Keratinocyte (primary cell): Measurements from ENCODE around the gene BFSP2. TPM values are rescaled to one million over a fixed set of nuclear protein-coding genes. Genes with fewer than 3 reads are reported as not detected.
"Not testable (repeated sequence)": the region's sequence is repeated elsewhere in the genome, so short reads cannot be mapped to it uniquely, and the experiment has no call there.

Source experiments
- DNase-seq: peaks from one replicate; pipeline ENCODE4 v3.0.0-alpha.2; 2011; ENCODE audit warnings: low read depth, missing footprints, low spot score
- FAIRE-seq: peaks from 2 replicates; lab custom pipeline; 2011; peaks lifted over from hg19 to GRCh38; lab: Jason Lieb, UNC
- H2AFZ ChIP-seq: 2 replicates; pipeline ENCODE4 v1.6.0; 2012; ENCODE audit warnings: low read length, control low read depth, inconsistent platforms; ENCODE audit not compliant: control insufficient read depth
- H3K27ac ChIP-seq: 2 replicates; pipeline ENCODE4 v1.5.1; 2011; ENCODE audit warnings: low read length; ENCODE audit not compliant: control insufficient read depth, insufficient read depth
- H3K27me3 ChIP-seq: 3 replicates; pipeline ENCODE4 v1.6.0; 2011; ENCODE audit warnings: low read length; ENCODE audit not compliant: control insufficient read depth, insufficient read depth; ENCODE audit errors: extremely low read depth
- H3K36me3 ChIP-seq, 2 experiments: 2 replicates in 1 of 2; 3 replicates in 1 of 2; pipeline ENCODE4 v1.5.1; 2011; ENCODE audit warnings: low read length in 2 of 2, mild to moderate bottlenecking in 1 of 2; ENCODE audit not compliant: control insufficient read depth in 2 of 2, insufficient read depth in 2 of 2; ENCODE audit errors: extremely low read depth in 1 of 2
- H3K4me1 ChIP-seq: 3 replicates; pipeline ENCODE4 v1.5.1; 2011; ENCODE audit warnings: low read length; ENCODE audit not compliant: control insufficient read depth, insufficient read depth; ENCODE audit errors: extremely low read depth
- H3K4me2 ChIP-seq: 3 replicates; pipeline ENCODE4 v1.6.0; 2011; ENCODE audit warnings: low read depth, low read length; ENCODE audit not compliant: control insufficient read depth, insufficient read depth; ENCODE audit errors: extremely low read depth
- H3K4me3 ChIP-seq, 3 experiments: fragments of 200-600 bp in 1 of 3; sonication (generic) in 1 of 3; 2 replicates in 2 of 3; 3 replicates in 1 of 3; pipeline ENCODE4 v1.5.1; 2011 to 2016; ENCODE audit warnings: low read length in 3 of 3, mild to moderate bottlenecking in 3 of 3, control low read depth in 2 of 3, inconsistent platforms in 1 of 3, low read depth in 1 of 3, mixed read lengths in 1 of 3, mixed run types in 1 of 3, moderate library complexity in 1 of 3; ENCODE audit not compliant: control insufficient read depth in 2 of 3, insufficient read depth in 2 of 3; ENCODE audit errors: extremely low read depth in 1 of 3
- H3K79me2 ChIP-seq: 2 replicates; pipeline ENCODE4 v1.6.0; 2012; ENCODE audit warnings: low read length; ENCODE audit not compliant: control insufficient read depth, insufficient read depth
- H3K9ac ChIP-seq: 3 replicates; pipeline ENCODE4 v1.6.0; 2011; ENCODE audit warnings: low read length; ENCODE audit not compliant: control insufficient read depth, insufficient read depth; ENCODE audit errors: extremely low read depth
- H3K9me1 ChIP-seq: 3 replicates; pipeline ENCODE4 v1.6.0; 2011; ENCODE audit warnings: low read length; ENCODE audit not compliant: control insufficient read depth, insufficient read depth; ENCODE audit errors: extremely low read depth
- H3K9me3 ChIP-seq: 2 replicates; pipeline ENCODE4 v1.5.1; 2012; ENCODE audit warnings: low read depth, low read length; ENCODE audit not compliant: control insufficient read depth
- H4K20me1 ChIP-seq: 3 replicates; pipeline ENCODE4 v1.6.0; 2011; ENCODE audit warnings: low read length; ENCODE audit not compliant: control insufficient read depth, insufficient read depth; ENCODE audit errors: extremely low read depth
- EZH2 ChIP-seq: IDR thresholded peaks from one replicate; pipeline ENCODE4 v1.6.1; 2012; ENCODE audit warnings: inconsistent platforms, mild to moderate bottlenecking, low read length, moderate library complexity
- dilution Hi-C: fragments of 300-500 bp; cut with MboI; formaldehyde crosslinking; loops from one replicate; pipeline ENCODE4 v1.7.0; 2020; ENCODE audit warnings: low sequenced_read_pairs; ENCODE audit not compliant: extremely low pct_ligation_motif_present
- polyA plus RNA-seq, 5 experiments: library from polyadenylated mRNA; depleted of rRNA in 3 of 5; stranded (reverse) in 3 of 5; stranded (forward) in 1 of 5; unstranded in 1 of 5; fragments of >200 nt; gene quantifications; 1 replicate in 1 of 5; 2 replicates in 3 of 5; 3 replicates in 1 of 5; pipeline versions ENCODE4 v1.2.1 to v1.2.3, GENCODE V29; 2011 to 2012; ENCODE audit warnings: missing spikeins in 2 of 5, low read depth in 1 of 5, low replicate concordance in 1 of 5
- TF ChIP-seq, protein P1 (sequence below), 3 experiments: IDR thresholded peaks in 1 of 3; conservative IDR thresholded peaks in 1 of 3; optimal IDR thresholded peaks in 1 of 3; 2 replicates in 2 of 3; 3 replicates in 1 of 3; pipeline versions ENCODE3 to v1.5.1; 2011; ENCODE audit warnings: low read length in 3 of 3, mild to moderate bottlenecking in 3 of 3, moderate library complexity in 2 of 3, control low read depth in 1 of 3, inconsistent platforms in 1 of 3; ENCODE audit not compliant: insufficient read depth in 2 of 3; ENCODE audit errors: extremely low read depth in 1 of 3

Gene BFSP2
- polyA plus RNA-seq, 1 donor (not counting 4 experiments of a cell fraction or from before 2014, with no cell fraction given) = not detected

GRCh38 chr3:133521946-133522345 is 122.1 kb downstream of the BFSP2 start:
- dilution Hi-C loops = no loop called here

DNA sequence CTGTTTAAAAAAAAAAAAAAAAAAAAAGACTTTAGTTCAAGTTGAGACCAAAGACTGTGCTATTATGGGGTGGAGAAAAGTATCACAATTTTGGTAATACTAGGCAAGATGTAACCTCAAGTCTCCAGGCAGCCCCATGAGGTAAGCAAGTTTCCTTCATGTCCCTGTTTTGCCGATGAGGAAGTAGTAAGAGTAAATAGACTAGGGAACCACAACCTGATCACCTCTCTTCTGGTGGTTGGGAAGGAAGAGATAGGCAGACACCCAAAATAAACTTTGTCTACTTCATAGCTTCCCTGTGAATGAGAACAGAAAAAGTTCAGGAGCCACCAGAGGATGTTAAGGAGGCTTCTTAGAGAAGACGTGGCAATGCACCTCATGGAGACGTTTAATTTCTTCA is 123.9 kb downstream of the BFSP2 start:
- H3K27ac ChIP-seq, H3K79me2 ChIP-seq, H2AFZ ChIP-seq, H3K36me3 ChIP-seq, H3K4me3 ChIP-seq, H3K4me1 ChIP-seq, dilution Hi-C loops, H3K4me2 ChIP-seq, H3K9ac ChIP-seq, H3K27me3 ChIP-seq, H3K9me3 ChIP-seq, H4K20me1 ChIP-seq, H3K9me1 ChIP-seq, DNase-seq: not testable (repeated sequence)
- FAIRE-seq = peak; percentile 56

More at GRCh38 chr3:133521946-133522345, 122.1 kb downstream of the BFSP2 start:
- no peak for TF ChIP-seq EZH2
- TF ChIP-seq, protein P1, sequence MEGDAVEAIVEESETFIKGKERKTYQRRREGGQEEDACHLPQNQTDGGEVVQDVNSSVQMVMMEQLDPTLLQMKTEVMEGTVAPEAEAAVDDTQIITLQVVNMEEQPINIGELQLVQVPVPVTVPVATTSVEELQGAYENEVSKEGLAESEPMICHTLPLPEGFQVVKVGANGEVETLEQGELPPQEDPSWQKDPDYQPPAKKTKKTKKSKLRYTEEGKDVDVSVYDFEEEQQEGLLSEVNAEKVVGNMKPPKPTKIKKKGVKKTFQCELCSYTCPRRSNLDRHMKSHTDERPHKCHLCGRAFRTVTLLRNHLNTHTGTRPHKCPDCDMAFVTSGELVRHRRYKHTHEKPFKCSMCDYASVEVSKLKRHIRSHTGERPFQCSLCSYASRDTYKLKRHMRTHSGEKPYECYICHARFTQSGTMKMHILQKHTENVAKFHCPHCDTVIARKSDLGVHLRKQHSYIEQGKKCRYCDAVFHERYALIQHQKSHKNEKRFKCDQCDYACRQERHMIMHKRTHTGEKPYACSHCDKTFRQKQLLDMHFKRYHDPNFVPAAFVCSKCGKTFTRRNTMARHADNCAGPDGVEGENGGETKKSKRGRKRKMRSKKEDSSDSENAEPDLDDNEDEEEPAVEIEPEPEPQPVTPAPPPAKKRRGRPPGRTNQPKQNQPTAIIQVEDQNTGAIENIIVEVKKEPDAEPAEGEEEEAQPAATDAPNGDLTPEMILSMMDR (optimal IDR thresholded peaks at IDR 0.05 in 1 of 3, IDR thresholded peaks at IDR 0.05 in 1 of 3, conservative IDR thresholded peaks at IDR 0.05 in 1 of 3; ENCODE audit: extremely low read depth in 1 of 3, insufficient read depth in 2 of 3, low read length in 3 of 3) = no peak
- no peaks in the 10 kb centered on the region for H3K36me3 ChIP-seq
- DNase-seq = no peak
- H3K27ac ChIP-seq = no peak overlapping the region
- H3K27me3 ChIP-seq = no peaks in the 10 kb centered on the region
- no peak overlapping the region for H3K4me3 ChIP-seq
- no peak overlapping the region for H3K4me2 ChIP-seq
- no peak for FAIRE-seq
- no peaks in the 10 kb centered on the region for H3K79me2 ChIP-seq
- no peaks in the 10 kb centered on the region for H3K4me1 ChIP-seq
- H2AFZ ChIP-seq = no peak overlapping the region
- no peaks in the 10 kb centered on the region for H4K20me1 ChIP-seq
- no peaks in the 10 kb centered on the region for H3K9me1 ChIP-seq
- H3K9me3 ChIP-seq = no peaks in the 10 kb centered on the region
- H3K9ac ChIP-seq = no peak overlapping the region

Other genes starting within 250 kb of the BFSP2 start
- 86.2 to 150 TPM (median 122 TPM) in 3 replicates for gene CDV3, start 173.6 kb downstream of the BFSP2 start, polyA plus RNA-seq